Osteoblast (primary cell): Measurements from ENCODE around the gene BUD23. TPM values are rescaled to one million over a fixed set of nuclear protein-coding genes. Genes with fewer than 3 reads are reported as not detected.

ENCODE experiments used
- DNase-seq: peaks from one replicate; pipeline ENCODE4 v3.0.0; 2011; ENCODE audit warnings: low spot score, mixed read lengths; ENCODE audit not compliant: insufficient read length; ENCODE audit errors: missing footprints
- H2AFZ ChIP-seq: 2 replicates; pipeline ENCODE4 v1.6.0; 2011; ENCODE audit warnings: mild to moderate bottlenecking, low read length
- H3K27ac ChIP-seq: 2 replicates; pipeline ENCODE4 v1.5.1; 2011; ENCODE audit warnings: mild to moderate bottlenecking, low read depth, low read length, moderate library complexity
- H3K27me3 ChIP-seq: 2 replicates; pipeline ENCODE4 v1.6.0; 2012; ENCODE audit warnings: mild to moderate bottlenecking, control low read depth, inconsistent platforms, low read length, moderate library complexity; ENCODE audit not compliant: insufficient read depth
- H3K36me3 ChIP-seq: 2 replicates; pipeline ENCODE4 v1.5.1; 2011; ENCODE audit warnings: mild to moderate bottlenecking, low read length, control low read depth, moderate library complexity; ENCODE audit not compliant: insufficient read depth
- H3K4me1 ChIP-seq: 2 replicates; pipeline ENCODE4 v1.5.1; 2011; ENCODE audit warnings: mild to moderate bottlenecking, low read length, control low read depth, moderate library complexity; ENCODE audit not compliant: insufficient read depth
- H3K4me2 ChIP-seq: 2 replicates; pipeline ENCODE4 v1.6.0; 2011; ENCODE audit warnings: mild to moderate bottlenecking, low read length; ENCODE audit not compliant: insufficient read depth
- H3K4me3 ChIP-seq: fragments of 200-600 bp; sonication (generic); 3 replicates; pipeline ENCODE4 v1.5.1; 2012; ENCODE audit warnings: mild to moderate bottlenecking, low read length, inconsistent platforms; ENCODE audit not compliant: insufficient read depth
- H3K79me2 ChIP-seq: 2 replicates; pipeline ENCODE4 v1.6.0; 2012; ENCODE audit warnings: mild to moderate bottlenecking, low read length, control low read depth, inconsistent platforms; ENCODE audit not compliant: insufficient read depth
- H3K9me3 ChIP-seq: 2 replicates; pipeline ENCODE4 v1.5.1; 2011; ENCODE audit warnings: low read depth, low read length, control low read depth
- H4K20me1 ChIP-seq: 2 replicates; pipeline ENCODE4 v1.6.0; 2012; ENCODE audit warnings: mild to moderate bottlenecking, low read length, control low read depth; ENCODE audit not compliant: insufficient read depth
- CTCF ChIP-seq: IDR thresholded peaks from 2 replicates; pipeline ENCODE4 v1.5.1; 2011; ENCODE audit warnings: mild to moderate bottlenecking, low read depth, low read length, moderate library complexity; ENCODE audit errors: extremely low read depth
- total RNA-seq: library from RNA; depleted of rRNA; stranded (reverse); fragments of >200 nt; gene quantifications from 2 replicates; pipeline ENCODE4 v1.2.3, GENCODE V29; 2012

The BUD23 gene
- total RNA-seq, 1 donor, result 36.9 TPM

DNA sequence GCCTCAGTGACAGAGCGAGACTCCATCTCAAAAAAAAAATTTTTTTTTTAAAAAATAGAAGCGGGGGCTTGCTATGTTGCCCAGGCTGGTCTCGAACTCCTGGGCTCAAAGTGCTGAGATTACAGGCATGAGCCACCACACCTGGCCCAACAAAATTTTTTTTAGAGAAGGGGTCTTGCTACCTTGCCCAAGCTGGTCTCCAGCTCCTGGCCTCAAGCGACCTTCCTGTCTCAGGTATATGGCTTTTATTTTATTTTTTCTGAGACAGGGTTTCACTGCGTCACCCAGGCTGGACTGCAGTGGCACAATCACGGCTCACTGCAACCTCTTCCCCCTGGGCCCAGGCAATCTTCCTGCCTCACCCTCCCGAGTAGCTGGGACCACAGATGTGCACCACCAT is 56.8 kb downstream of the BUD23 start:
- H3K4me2 ChIP-seq, result no peak overlapping the region
- H3K4me1 ChIP-seq, result peaks cover 10% of the 10 kb centered on the region
- H3K36me3 ChIP-seq, result peaks cover 6% of the 10 kb centered on the region
- no peaks in the 10 kb centered on the region for H3K27me3 ChIP-seq
- H4K20me1 ChIP-seq, result peaks cover 5% of the 10 kb centered on the region
- no peak for TF ChIP-seq CTCF
- DNase-seq, result no peak
- H3K9me3 ChIP-seq, result no peaks in the 10 kb centered on the region
- H2AFZ ChIP-seq, result no peak overlapping the region
- H3K79me2 ChIP-seq, result peaks cover 11% of the 10 kb centered on the region
- H3K4me3 ChIP-seq, result no peak overlapping the region
- H3K27ac ChIP-seq, result no peak overlapping the region

- Histone ChIP-seq H3K9me3 (no peaks in the 10 kb centered on the region), H3K27ac (no peak overlapping the region)
- no peak for DNase-seq
These were observed 57.4 kb downstream of the BUD23 start for GRCh38 chr7:73740771-73741170.

DNA sequence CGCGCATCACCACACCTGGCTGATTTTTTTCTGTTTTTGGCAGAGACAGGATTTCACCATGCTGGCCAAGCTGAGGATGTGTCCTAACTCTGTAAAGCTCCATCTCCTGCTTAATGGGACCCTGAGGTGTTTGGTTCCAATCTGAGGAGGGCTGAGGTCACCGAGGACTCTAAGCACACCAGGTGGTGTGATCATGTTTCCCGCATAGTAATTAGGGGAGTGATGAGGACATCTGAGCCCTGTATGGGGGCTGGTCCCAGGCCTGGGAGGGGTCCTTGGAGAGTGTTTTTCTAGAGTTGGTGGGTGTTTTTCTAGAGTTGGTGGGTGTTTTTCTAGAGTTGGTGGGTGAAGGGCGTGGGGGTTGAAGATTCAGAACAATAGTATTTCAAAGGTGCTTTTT is 58.2 kb downstream of the BUD23 start:
- H3K27ac ChIP-seq, result no peak overlapping the region
- H3K4me2 ChIP-seq, result no peak overlapping the region
- TF ChIP-seq CTCF, result no peak
- peaks cover 5% of the 10 kb centered on the region for H4K20me1 ChIP-seq
- peak; percentile 59 for DNase-seq
- H3K4me1 ChIP-seq, result peaks cover 10% of the 10 kb centered on the region
- H3K9me3 ChIP-seq, result no peaks in the 10 kb centered on the region
- peaks cover 4% of the 10 kb centered on the region for H3K36me3 ChIP-seq
- peaks cover 11% of the 10 kb centered on the region for H3K79me2 ChIP-seq
- H2AFZ ChIP-seq, result no peak overlapping the region
- no peaks in the 10 kb centered on the region for H3K27me3 ChIP-seq
- H3K4me3 ChIP-seq, result no peak overlapping the region

More at GRCh38 chr7:73740771-73741170, 57.4 kb downstream of the BUD23 start:
- no peak overlapping the region for H3K4me2 ChIP-seq
- H3K4me1 ChIP-seq, result peaks cover 10% of the 10 kb centered on the region
- H3K4me3 ChIP-seq, result no peak overlapping the region
- H2AFZ ChIP-seq, result no peak overlapping the region
- no peak for TF ChIP-seq CTCF
- peaks cover 5% of the 10 kb centered on the region for H4K20me1 ChIP-seq
- H3K27me3 ChIP-seq, result no peaks in the 10 kb centered on the region
- H3K79me2 ChIP-seq, result peaks cover 11% of the 10 kb centered on the region
- H3K36me3 ChIP-seq, result peaks cover 6% of the 10 kb centered on the region

- H3K79me2 ChIP-seq, result peaks cover 6% of the 10 kb centered on the region
- peak overlapping the region; percentile 68 for H2AFZ ChIP-seq
These were observed 58.9 kb downstream of the BUD23 start for GRCh38 chr7:73742338-73742752.

More at GRCh38 chr7:73742338-73742752, 58.9 kb downstream of the BUD23 start:
- Histone ChIP-seq H3K27me3 (no peaks in the 10 kb centered on the region), H3K4me2 (no peak overlapping the region), H3K4me3 (no peak overlapping the region), H3K27ac (no peak overlapping the region), H3K36me3 (no peaks in the 10 kb centered on the region), H4K20me1 (peaks cover 5% of the 10 kb centered on the region), H3K9me3 (no peaks in the 10 kb centered on the region), H3K4me1 (peaks cover 10% of the 10 kb centered on the region)
- TF ChIP-seq CTCF, result no peak
- peak; percentile 46 for DNase-seq
